Nephron progenitor cell (in vitro differentiated cells): ENCODE data around the gene A2M.
A peak's percentile ranks its signal among the peaks of the same experiment; 100 is the strongest.

ENCODE experiments used
- DNase-seq: peaks from one replicate; pipeline ENCODE4 v3.0.0; 2021
- H3K27ac Mint-ChIP-seq: 2 replicates; pipeline ENCODE4 v1.8.0; 2021; ENCODE audit warnings: mild to moderate bottlenecking, moderate library complexity, mixed read lengths
- H3K27me3 Mint-ChIP-seq: 2 replicates; pipeline ENCODE4 v1.8.0; 2021; ENCODE audit warnings: mild to moderate bottlenecking, low read depth, mixed read lengths; ENCODE audit not compliant: poor library complexity
- H3K36me3 Mint-ChIP-seq: 2 replicates; pipeline ENCODE4 v1.8.0; 2021; ENCODE audit warnings: low read depth, mixed read lengths
- H3K4me1 Mint-ChIP-seq: 2 replicates; pipeline ENCODE4 v1.8.0; 2021; ENCODE audit warnings: mixed read lengths
- H3K4me3 Mint-ChIP-seq: 2 replicates; pipeline ENCODE4 v1.8.0; 2021; ENCODE audit warnings: mild to moderate bottlenecking, moderate library complexity, mixed read lengths
- H3K9me3 Mint-ChIP-seq: 2 replicates; pipeline ENCODE4 v1.8.0; 2021; ENCODE audit warnings: mild to moderate bottlenecking, moderate library complexity, mixed read lengths
- CTCF ChIP-seq: fragments of 200-600 bp; sonication (generic); IDR thresholded peaks from 2 replicates; pipeline ENCODE4 v1.5.0; 2021; ENCODE audit warnings: antibody characterized with exemption

A2M gene

GRCh38 chr12:9115731-9116559, at the start of gene A2M:
TSS of gene A2M (minus strand) at chr12:9115919. CDS start at chr12:9115849, 70 bp downstream.
- TF ChIP-seq CTCF, result no peak
- H3K36me3 Mint-ChIP-seq, result no peaks in the 10 kb centered on the region
- peaks cover 11% of the 10 kb centered on the region for H3K4me1 Mint-ChIP-seq
- no peaks in the 10 kb centered on the region for H3K9me3 Mint-ChIP-seq
- peak within 1 kb of the TSS; percentile 38 for H3K27ac Mint-ChIP-seq
- H3K27me3 Mint-ChIP-seq, result no peaks in the 10 kb centered on the region
- H3K4me3 Mint-ChIP-seq, result no peak within 1 kb of the TSS
- DNase-seq, result no peak

GRCh38 chr12:9163392-9163791, 47.7 kb upstream of the A2M start:
- no peak overlapping the region for H3K27ac Mint-ChIP-seq
- H3K9me3 Mint-ChIP-seq, result no peaks in the 10 kb centered on the region

GRCh38 chr12:9156119-9156518, 40.4 kb upstream of the A2M start:
- no peak for TF ChIP-seq CTCF
- Mint-ChIP-seq H3K9me3 (peaks cover 3% of the 10 kb centered on the region), H3K27me3 (no peaks in the 10 kb centered on the region), H3K4me3 (no peak overlapping the region), H3K27ac (no peak overlapping the region), H3K36me3 (no peaks in the 10 kb centered on the region), H3K4me1 (no peaks in the 10 kb centered on the region)
- DNase-seq, result no peak

More at GRCh38 chr12:9163392-9163791, 47.7 kb upstream of the A2M start:
- TF ChIP-seq CTCF, result no peak
- Mint-ChIP-seq H3K36me3 (peaks cover 4% of the 10 kb centered on the region), H3K4me1 (no peaks in the 10 kb centered on the region), H3K27me3 (no peaks in the 10 kb centered on the region), H3K4me3 (no peak overlapping the region)
- no peak for DNase-seq

GRCh38 chr12:9149372-9149771, 33.7 kb upstream of the A2M start:
- Mint-ChIP-seq H3K4me1 (no peaks in the 10 kb centered on the region), H3K4me3 (no peak overlapping the region), H3K27me3 (peaks cover 2% of the 10 kb centered on the region), H3K9me3 (peaks cover 22% of the 10 kb centered on the region), H3K27ac (no peak overlapping the region), H3K36me3 (peaks cover 23% of the 10 kb centered on the region)
- no peak for DNase-seq
- TF ChIP-seq CTCF, result no peak

GRCh38 chr12:9148926-9149325, 33.2 kb upstream of the A2M start:
- Mint-ChIP-seq H3K27ac (no peak overlapping the region), H3K4me1 (no peaks in the 10 kb centered on the region)
- no peak for DNase-seq

More at GRCh38 chr12:9148926-9149325, 33.2 kb upstream of the A2M start:
- no peak for TF ChIP-seq CTCF
- peaks cover 27% of the 10 kb centered on the region for H3K9me3 Mint-ChIP-seq
- H3K4me3 Mint-ChIP-seq, result no peak overlapping the region
- H3K36me3 Mint-ChIP-seq, result peaks cover 27% of the 10 kb centered on the region
- H3K27me3 Mint-ChIP-seq, result peaks cover 5% of the 10 kb centered on the region
